Measurements from ENCODE around the gene COL19A1. TPM values are rescaled to one million over a fixed set of nuclear protein-coding genes. Genes with fewer than 3 reads are reported as not detected.

The COL19A1 gene
- total and polyA plus RNA-seq, 12 donors: 0.26 to 2.8 (median 1.7) TPM

DNA sequence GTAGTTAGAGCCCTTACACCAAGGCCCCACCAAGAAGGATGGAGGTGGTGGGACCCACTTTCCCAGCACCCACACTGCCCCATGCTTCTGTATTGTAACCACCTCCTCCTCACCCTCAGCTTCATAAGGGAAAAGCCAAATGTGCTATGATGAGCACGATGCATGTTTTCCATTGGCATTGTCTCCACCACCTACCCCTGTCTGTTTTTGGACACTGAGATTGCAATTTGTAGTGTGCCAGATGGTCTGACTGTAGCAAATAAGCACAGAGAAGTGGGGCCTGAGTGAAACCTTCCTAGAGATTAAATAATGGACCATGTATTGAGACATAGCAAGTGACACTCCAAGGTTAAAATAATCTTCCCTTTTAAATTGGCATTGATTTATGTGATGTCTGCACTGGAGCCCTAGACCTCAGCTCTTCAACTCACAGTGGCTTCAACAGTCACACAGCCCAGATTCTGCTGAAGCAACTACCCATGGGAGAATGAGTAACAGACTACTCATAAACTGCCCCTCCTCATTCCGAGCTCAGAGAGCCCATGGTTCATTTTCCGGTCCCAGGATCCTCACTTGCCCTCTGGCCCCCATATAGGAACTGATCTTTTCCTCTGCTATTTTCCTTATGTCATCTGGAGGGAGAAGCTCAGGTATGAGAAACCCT, 258.7 kb downstream of the COL19A1 start:
- TF ChIP-seq, protein P1, sequence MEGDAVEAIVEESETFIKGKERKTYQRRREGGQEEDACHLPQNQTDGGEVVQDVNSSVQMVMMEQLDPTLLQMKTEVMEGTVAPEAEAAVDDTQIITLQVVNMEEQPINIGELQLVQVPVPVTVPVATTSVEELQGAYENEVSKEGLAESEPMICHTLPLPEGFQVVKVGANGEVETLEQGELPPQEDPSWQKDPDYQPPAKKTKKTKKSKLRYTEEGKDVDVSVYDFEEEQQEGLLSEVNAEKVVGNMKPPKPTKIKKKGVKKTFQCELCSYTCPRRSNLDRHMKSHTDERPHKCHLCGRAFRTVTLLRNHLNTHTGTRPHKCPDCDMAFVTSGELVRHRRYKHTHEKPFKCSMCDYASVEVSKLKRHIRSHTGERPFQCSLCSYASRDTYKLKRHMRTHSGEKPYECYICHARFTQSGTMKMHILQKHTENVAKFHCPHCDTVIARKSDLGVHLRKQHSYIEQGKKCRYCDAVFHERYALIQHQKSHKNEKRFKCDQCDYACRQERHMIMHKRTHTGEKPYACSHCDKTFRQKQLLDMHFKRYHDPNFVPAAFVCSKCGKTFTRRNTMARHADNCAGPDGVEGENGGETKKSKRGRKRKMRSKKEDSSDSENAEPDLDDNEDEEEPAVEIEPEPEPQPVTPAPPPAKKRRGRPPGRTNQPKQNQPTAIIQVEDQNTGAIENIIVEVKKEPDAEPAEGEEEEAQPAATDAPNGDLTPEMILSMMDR (IDR thresholded peaks at IDR 0.05): no peak
- no peaks in the 10 kb centered on the region for H3K9me3 ChIP-seq
- no peaks in the 10 kb centered on the region for H3K36me3 ChIP-seq
- no peak overlapping the region for H3K4me3 ChIP-seq
- H3K27me3 ChIP-seq: no peaks in the 10 kb centered on the region
- DNase-seq (no peak), ATAC-seq (peak in 4 of 8 donors; percentile 34 to 93 (median 55))
- no peaks in the 10 kb centered on the region for H3K4me1 ChIP-seq
- intact Hi-C loops (cut with DNase I): no loop called here
- no peak overlapping the region for H3K27ac ChIP-seq
- 52 to 64% methylated on average over 3 of the region's 3 CpGs for WGBS, 2 donors

DNA sequence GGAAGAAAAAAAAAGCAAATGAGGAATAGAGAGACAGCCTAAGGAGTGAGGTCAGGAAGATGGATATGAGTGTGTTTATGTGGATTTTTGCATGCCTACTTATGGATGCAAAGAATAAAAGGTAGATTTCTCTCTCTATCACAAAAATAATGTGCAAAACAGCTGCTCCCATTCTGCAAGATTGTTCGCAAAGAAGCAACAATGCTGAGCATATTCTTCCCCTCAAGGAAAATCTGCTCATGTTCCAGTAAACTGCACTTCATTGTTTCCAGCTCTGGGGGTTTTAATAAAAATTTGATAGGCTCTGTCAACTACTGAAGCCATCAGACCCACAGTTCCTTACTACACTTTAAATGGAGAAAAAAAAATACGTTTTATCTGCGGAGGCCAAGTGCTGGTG, 259.2 kb downstream of the COL19A1 start:
- 72 to 77% methylated on average over 3 of the region's 3 CpGs for WGBS, 2 donors
- intact Hi-C loops (cut with DNase I): no loop called here
- ATAC-seq: no peak

DNA sequence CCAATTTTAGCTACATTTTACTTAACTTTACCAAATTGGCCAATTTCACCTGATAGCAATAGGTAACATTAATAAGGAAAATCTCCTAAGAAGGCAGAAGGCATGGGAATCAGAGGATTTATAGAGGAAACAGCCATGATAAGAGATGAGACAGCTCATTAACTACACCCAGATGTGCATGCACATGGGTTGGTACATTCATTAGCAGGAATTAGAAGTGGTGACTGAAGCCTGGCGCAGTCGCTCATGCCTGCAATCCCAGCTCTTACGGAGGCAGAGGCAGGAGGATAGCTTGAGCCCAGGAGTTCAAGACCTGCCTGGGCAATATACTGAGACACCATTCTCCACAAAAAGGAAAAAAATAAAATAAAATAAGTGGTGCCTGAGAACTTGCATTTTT, 263.0 kb downstream of the COL19A1 start:
- Histone ChIP-seq H3K27me3 (no peaks in the 10 kb centered on the region), H3K4me1 (no peaks in the 10 kb centered on the region), H3K4me3 (no peak overlapping the region), H3K27ac (no peak overlapping the region), H3K9me3 (no peaks in the 10 kb centered on the region), H3K36me3 (no peaks in the 10 kb centered on the region)
- TF ChIP-seq, protein P1 (IDR thresholded peaks at IDR 0.05): no peak
- ATAC-seq: no peak
- intact Hi-C loops (cut with DNase I): no loop called here
- no peak for DNase-seq
- WGBS, 2 donors: 92 to 97% methylated on average over 3 of the region's 3 CpGs

More for the DNA sequence above, 259.2 kb downstream of the COL19A1 start:
- Histone ChIP-seq H3K36me3 (no peaks in the 10 kb centered on the region), H3K27me3 (no peaks in the 10 kb centered on the region), H3K4me3 (no peak overlapping the region), H3K4me1 (no peaks in the 10 kb centered on the region), H3K27ac (no peak overlapping the region), H3K9me3 (no peaks in the 10 kb centered on the region)
- TF ChIP-seq, protein P1 (IDR thresholded peaks at IDR 0.05): no peak
- DNase-seq: no peak

DNA sequence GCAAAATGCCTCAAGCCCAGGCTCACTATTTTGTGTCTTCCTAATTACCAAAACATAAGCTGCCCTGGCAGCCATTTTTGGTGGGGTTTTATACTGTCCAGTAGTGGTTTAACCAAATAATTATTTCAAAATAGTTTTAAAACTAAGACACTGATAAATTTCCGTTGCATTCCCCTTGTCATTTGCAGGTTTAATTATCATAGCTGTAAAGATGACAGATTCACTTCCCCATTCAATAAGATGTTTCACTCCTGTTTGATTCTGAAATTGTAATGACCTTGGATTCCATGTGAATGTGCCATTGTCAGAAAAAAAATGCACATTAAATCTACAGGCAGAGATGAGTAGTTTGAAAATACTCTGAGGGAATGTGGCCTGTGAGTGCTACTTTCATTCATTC, 264.5 kb downstream of the COL19A1 start:
- intact Hi-C loops (cut with DNase I): no loop called here
- WGBS, 2 donors: 83 to 85% methylated on average over 1 of the region's 1 CpG
- Histone ChIP-seq H3K4me1 (no peaks in the 10 kb centered on the region), H3K36me3 (no peaks in the 10 kb centered on the region), H3K9me3 (no peaks in the 10 kb centered on the region), H3K27me3 (no peaks in the 10 kb centered on the region), H3K27ac (no peak overlapping the region), H3K4me3 (no peak overlapping the region)
- ATAC-seq (no peak), DNase-seq (no peak)
- TF ChIP-seq, protein P1 (IDR thresholded peaks at IDR 0.05): no peak
